NCI-H526 (cell line): ENCODE data around the gene RAB11FIP4.

Source experiments
- DNase-seq, 2 experiments: peaks; one replicate each; lab custom pipeline; 2025; lab: John Stamatoyannopoulos, UW

Gene RAB11FIP4

DNA sequence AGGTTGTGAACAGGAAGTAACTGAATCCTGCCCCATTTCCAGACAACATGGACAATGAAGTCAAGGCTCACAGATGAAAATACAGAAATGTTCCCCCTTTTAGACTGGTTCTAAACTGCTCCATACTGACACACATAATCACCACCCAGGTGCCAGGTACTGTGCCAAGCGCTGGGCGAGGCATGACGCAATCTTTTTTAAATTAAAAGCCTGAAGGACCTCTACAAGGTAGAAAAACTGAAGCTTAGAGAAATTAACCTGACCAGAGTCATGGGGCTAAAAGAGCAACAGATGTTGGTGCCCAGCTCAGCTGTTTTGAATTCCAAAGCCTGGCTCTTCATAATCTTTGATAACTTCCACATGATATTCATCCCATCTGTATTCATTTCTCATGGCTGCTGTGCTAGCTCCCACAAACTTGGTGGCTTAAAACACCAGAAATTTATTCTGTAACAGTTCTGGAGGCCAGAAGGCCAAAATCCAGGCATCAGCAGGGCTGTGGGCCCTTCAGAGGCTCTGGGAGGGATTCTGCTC lies 4.9 kb upstream of the RAB11FIP4 start:
- DNase-seq = no peak

DNA sequence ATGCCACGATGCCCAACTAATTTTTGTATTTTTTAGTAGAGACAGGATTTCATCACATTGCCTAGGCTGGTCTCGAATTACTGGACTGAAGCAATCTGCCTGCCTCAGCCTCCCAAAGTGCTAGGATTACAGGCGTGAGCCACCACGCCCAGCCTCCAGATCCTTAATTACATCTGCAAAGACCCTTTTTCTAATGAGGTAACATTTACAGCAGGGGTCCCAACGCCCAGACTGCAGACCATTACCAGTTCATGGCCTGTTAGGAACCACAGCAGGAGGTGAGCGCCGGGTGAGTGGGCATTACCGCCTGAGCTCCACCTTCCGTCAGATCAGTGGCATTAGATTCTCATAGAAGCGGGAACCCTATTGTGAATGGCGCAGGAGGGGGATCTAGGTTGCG lies 4.0 kb upstream of the RAB11FIP4 start:
- DNase-seq = no peak

DNA sequence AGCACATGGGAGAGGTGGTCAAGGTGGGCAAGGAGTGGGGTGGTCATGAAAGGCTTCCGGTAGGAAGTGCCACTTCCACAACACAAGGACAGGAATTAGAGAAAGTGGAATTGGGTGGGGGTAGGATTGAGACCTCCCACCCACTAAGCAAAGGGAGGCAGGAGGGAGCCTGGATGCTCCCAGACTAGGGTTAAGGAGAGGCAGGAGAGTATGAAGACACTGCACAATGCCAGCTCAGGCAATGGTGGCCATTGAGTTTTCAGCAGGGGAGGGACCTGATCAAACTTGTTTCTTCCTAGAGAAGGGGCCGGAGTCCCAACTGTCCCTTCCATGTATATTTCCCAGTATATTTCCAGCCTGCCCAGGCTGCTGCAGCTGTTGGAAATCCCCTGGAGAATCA lies 3.1 kb upstream of the RAB11FIP4 start:
- DNase-seq = no peak

DNA sequence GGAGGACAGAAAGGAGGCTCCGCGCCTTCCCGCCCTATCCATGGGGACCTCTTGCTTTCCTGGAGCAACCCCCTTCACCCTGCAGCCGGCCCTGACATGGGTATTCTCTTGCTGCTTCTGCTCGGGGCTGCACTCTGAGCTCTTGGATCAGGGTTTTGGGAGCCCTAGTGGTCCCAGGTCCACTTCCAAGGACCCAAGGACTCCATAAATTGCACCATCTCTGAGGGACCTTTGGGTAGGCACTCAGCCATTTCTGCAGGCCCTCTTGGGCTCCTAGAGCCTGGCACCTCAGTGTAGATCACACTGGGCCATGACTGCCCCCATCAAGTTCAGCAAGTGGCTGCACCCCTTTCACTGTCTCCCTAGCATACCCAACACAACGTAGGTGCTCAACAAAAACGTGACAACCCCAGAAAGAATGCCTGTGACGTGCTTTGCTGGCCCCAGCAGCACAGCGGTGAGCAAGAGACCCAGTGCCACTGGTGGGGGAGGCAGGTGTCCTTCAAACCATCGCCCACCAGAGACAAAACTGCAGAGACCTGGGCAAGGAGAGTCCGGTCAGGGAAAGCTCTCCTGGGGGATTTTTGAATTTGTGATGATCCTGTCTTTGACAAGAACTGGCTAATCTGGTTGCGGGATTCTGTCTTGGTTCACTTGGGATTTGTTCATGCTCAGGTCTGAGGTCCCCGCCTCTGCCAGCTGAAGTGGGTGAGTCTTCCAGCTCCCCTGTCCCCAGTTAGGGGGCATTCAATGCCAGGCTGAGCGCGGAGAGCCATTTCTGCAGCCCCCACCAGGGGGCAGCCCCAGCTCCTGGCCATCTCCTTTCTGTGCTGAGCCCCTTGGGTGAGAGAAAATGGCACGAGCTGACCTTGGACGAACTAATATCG lies 2.5 kb upstream of the RAB11FIP4 start:
- DNase-seq = peak; percentile 30 to 74

DNA sequence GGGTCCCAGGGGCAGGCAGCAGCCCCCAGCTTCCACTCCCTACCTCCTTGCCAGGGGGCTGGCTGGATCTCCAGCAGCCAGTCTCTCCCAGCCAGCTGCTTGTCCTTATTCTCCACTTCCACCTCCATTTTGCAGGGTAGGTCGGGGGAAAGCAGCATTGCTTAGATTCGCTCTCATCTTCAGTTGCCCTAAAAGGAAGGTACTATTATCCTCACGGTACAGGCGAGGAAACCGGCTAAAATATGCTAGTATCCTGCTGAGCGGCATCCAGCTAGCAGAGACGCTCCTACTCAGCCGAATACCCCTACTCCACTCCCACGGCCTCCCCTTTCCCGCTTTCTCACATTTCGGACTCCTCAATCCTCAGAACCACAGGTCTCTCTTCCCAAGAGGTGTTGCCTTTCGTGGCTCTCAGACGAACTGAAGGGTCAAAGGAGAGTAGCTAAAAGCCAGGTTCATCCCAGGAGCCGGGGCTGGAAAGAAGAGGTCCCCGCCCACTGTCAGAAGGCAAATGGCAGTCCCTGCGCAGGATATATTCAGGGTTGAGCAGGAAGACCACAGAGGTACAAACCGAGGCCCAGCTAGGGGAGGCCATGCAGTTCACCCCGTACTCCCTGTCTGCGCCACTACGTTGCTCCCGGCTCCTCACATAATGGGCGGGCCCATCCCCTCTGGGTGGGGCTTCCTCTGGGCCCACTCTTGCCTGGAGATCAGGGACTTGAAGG lies 1.7 kb upstream of the RAB11FIP4 start:
- no peak for DNase-seq

DNA sequence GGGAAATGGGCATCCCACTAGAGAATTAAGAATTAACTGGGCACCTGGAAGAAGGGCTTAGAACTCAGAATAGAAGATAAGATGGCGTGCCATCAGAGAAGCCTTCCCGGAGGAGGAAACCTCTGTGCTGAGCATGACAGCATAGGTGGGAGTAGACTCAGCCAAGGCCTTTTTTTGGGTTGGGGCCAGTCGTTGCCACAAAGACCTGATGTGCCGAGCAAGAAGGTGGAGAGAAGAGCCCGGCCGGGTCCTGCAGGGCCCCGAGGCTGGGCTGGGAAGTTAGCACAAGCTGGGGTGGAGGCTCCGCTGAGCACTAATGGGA lies 1.1 kb upstream of the RAB11FIP4 start:
- no peak for DNase-seq

DNA sequence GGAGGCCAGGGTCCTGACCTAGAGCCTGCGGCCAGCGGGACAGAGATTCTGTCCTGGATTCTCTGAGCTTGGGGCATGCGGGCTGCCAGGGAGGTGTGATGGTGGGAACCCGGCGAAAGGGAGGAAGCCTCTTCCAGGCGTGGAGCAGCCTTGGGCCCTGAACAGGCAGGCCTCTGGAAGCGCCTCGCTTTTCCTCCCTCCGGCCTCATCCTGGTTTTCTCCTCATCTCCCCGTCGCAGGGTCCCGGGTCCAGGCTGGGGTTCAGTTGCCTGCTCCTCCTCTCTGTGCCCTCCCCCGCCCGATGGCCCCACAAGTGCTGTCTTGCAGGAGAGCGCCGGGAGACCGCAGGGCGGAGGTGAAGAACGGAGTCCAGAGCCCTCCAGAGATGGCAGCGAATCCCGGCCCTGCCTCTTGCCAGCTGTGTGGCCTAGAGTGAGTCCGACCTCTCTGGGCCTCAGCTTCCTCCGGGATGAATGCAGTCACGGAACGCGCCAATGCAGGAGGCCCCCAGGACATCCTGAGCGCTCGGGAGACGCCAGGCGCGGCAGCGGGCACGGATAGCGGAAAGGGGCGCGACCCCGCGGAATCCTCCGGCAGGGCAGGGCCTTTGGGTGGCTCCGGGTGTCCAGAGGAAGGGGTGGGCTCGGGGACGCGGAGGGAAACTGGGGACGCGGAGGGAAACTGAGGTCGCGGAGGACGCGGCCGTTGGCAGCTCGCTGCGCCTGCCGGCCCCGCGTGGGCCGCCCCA lies 553 bp upstream of the RAB11FIP4 start:
- DNase-seq = peak; percentile 6 to 66

DNA sequence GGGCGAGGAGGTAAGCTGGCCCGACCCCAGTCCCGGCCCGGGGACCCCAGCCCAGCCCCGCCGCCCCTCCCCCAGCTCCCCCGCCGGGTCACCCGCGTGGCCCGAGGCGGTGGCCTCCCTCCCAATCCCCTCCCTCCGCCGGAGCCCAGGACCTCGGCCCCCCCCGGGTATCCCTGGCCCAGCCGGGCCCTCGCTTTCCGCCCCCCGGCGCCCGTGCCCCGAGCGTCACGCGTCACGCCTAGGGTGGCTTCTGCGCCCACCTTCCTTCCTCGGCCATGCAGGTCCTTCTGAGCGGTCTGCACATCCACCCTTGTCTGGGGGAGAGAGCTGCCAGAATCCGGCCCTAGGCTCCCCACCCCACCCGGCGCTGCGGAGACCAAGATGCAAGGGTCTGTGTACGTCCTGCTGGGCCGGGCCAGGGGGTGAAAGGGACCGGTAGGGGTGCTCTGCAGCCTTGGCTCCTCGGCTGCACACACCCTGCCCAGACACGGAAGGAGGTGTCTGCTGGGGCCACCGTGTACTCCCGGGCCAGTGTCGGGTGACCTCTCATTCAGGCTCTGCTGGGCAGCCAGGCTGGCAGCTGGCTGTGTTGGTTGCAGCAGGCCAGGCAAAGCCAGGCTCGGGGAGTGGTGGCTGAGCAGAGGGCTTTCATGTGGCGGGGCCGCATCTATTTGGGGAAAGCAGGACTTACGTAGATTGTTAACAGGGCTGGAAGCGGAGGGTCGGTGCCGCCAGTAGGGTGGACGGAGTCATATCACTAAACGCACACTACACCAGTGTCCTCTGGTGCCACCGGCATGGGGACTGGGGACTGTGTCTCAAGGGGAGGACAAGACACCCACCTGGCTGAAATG lies 754 bp downstream of the RAB11FIP4 start:
- peak; percentile 32 to 79 for DNase-seq

DNA sequence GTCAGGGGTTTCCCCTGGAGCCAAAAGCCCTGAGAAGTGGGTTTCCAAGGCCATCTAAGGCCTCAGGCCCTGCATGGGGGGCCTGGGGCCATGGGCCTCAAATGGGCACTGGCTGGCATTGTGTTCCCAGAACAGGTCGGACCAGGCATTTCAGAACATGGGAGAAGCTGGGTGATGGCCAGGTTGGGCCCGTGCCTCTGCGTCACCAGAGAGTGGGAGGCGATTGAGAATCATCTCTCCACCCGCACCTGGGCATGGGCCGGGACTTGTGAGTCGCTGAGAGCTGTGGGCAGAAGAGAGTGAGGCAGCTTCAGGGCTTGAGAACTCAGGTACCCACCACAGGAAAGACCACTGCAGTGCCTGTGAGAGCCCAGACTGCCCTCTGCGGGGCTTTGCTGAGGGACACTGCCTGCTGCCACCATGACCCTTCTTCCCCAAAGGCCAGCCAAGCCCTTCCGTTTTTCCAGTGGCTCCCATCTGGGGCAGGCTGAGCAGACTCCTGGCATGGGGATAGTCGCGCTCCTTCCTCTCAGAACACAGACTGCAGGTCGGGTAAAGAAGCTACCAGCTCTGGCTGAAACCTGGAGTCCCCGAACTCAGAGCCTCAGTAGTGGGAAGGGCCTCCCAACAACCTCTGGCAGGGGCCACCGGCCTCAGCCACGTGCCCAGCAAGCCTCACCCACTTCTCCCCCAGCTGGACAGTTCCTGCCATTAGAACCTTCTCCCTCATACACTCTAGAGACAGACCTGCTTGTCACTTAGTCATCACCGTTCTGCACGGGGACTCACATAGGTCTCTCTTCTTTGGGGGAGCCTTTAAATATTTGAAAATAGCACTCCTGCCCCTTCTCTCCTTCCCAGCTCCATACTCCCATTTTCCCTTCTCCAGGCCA lies 1.6 kb downstream of the RAB11FIP4 start:
- DNase-seq = peak in 1 of 2 experiments; percentile 50

DNA sequence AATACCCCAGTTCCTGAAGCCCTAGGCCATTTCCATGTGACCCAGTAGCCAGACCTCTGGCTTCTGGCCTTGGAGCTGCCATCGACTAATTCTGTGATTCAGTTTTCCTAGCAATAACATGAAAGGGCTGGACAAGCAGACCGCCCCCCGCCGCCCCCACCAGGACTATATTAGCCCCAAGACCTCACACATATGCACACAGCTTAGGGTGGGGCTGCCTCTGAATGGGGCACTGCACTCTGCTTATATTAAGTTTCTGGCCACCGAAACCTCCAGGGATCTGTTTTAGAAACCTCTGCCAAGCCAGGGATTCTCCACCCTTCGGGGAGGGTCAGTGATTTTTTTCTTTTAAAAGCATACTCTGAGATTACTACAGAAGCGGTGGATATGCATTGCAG lies 2.3 kb downstream of the RAB11FIP4 start:
- DNase-seq = no peak

DNA sequence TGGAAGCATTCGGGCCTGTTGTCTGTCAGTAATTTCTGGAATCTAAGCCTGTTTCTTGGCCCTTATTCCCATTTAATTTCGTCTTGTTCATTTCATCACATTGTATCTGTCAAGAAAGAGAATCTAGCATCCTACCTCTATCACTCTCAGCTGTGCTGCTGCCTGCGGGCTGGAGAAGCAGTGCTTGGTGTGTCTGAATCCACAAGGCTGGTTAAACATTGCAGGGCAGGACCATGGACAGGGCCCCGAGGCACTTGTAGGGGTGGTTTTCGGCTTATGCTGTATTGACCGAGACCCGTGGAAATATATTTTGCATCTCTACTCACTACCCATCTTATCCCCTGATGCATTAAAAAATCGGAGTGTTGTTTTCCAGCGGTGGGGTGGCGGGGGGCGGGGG lies 3.1 kb downstream of the RAB11FIP4 start:
- DNase-seq = no peak

DNA sequence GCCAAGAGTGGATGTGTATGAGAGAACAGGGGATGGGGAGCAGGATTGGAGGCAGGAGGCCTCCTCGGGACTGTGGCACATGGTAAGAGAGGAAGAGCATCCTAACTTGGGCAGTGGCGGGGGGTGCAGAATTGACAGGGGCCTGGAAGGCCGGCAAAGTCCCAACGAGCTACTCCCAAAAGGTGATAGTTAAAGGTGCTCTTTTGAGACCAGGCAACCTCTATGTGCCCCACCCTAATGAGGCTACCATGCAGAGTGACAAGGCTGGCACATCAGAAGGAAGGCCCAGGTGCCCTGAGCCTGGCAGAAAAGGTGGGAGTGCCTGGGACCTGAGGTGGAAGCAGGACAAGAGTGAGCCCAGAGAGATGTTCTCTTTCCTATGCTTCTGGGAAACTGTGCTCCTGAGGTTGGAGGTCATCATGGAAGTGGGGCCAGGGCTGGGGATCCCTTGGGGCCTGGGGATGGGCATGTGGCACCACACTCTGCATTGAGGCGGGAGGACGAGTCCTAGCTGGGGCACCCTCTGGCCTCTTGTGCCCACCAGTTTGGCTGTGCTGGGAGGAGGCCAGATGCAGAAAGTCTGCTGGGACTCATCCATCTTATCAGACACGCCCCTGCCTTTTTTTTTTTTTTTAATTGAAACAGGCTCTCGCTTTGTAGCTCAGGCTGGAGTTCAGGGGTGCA lies 5.9 kb downstream of the RAB11FIP4 start:
- DNase-seq = no peak

DNA sequence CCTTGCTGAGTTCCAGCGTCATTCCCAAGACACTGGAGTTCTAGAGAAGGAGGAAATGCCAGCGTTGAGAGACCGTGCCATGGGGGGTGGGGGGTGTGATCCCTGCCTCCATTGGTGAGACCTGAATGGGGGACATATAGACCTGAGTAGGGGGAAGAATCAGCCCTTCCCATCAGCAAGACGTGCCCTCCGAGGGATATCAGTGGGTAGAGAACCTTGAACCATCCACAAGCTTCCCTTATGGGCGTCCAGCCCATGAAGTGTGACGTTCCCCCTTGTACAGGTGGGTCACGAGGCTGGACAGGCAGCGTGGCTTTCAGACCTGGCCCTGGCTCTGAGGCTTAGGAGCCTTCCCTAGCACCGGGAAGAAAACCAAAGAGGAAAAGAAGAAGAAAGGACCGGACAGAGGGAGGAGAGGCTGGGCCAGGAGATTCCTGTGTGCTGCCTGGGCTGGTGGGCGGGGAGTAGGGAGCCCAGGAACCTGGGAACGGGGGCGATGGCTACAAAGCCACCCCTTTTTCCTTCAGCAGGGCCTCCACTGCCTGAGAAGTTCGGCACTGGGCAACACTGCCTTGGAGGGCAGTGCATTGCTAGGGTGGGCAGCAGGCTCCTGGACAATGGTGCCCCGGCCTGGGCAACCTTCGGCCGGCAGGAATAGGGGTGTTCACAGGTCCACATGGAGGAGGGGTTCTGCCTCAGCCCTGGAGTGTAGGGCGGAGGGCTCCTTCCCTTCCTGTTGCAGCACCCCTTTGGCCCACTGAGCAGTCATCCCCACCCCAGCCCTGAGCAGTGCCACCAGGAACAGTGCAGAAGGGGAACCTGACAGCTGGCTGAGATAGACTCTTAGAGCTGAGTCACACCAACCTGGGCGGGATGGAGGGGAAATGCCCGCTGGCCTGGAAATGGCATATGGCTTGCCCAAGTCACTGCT lies 7.2 kb downstream of the RAB11FIP4 start:
- no peak for DNase-seq

DNA sequence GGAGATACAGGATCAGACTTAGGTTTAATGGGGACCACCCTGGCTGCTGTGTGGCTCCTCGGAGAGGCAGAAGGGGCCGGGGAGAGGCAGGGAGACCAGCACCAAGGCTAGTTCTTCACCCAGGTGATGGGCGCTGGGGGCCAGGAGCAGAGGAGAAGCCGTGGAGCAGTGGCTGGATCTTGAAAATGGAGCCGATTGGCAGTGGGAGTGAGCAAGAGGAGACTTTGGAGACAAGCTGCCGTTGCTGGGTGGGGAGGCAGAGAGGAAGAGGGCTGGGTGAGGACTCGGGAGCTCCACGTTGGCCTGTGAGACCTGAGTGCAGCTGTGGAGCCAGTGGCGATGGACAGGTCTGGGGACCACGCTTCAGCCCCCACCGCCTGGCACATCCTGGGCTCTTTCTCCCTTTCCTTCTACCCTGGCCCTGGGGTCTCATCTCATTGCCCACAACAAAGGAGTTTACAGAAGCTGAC lies 9.0 kb downstream of the RAB11FIP4 start:
- no peak for DNase-seq

DNA sequence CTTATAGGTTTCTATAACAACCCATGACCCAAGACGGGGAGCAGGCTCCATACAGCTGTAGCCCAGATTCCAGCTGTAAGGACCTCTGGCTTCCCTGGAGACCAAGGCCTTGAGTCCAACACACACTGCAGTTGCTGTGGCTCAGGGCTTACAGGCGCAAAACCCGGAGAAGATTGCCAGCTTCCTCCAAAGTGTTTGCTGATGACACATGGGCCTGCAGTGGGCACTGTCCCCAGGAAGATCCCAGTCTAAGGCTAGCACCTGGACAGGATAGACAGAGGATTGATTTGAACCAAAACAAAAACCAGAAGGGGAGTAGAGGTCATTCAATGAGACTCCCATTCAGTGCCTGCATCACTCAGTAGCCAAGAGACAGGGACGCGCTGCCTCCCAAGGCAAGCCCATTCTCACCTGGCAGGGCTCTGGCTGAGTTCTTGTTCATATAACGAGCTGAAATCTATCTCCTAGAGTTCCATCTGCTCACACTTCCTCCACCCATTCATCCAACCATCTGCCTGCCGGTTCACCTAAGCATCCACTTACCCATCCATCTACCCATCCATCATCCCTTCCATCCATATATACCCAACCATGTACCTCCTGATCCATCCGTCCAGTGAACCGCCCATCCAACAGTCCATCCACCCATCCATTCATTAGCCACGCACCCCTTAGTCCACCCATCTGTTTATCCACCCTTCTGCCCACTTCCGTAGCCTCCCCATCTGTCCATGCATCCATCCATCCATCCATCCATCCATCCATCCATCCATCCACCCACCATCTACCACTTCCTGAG lies 10.2 kb downstream of the RAB11FIP4 start:
- DNase-seq = no peak

DNA sequence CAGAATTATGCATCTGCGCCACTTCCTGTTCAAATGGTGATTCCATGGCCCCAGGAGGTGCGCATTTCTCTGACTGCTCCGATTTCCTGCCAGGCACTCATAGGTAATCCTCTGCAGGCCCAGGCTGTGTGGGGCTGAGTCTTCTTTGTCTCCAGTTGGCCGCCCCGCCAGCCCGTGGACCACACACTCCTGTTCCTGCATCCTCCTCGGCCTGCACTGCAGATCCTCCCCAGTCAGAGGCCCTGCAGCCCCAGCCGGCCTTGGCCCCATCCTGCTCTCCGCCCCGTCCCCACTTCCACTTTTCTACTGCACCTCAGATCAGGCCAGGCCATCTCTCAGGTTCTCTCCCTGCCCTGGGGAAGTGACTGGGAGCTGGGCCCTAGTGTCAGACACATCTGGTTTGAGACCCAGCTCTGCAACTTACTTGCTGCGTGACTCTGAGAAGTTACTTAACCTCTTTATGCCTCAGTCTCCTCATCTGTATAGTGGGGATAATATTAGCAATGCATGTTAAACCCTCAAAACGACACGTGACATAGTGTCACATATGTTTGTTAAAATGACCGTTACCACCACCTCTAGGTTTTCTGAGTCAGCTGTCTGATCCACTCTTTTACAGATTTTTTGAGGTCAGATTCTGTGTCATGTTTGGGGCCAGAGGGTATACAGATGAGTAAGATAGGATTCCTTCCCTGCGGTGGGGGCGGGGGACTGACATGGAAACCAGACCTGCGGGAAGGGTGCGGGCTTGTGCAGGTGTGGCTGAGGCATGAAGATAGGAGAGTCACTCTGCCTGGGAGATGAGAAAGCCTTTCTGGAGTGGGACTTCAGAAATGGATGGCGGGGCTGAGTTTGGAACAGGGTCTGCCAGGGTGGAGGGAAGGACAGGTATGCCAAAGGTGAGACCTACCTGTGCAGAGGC lies 12.8 kb downstream of the RAB11FIP4 start:
- DNase-seq = no peak

DNA sequence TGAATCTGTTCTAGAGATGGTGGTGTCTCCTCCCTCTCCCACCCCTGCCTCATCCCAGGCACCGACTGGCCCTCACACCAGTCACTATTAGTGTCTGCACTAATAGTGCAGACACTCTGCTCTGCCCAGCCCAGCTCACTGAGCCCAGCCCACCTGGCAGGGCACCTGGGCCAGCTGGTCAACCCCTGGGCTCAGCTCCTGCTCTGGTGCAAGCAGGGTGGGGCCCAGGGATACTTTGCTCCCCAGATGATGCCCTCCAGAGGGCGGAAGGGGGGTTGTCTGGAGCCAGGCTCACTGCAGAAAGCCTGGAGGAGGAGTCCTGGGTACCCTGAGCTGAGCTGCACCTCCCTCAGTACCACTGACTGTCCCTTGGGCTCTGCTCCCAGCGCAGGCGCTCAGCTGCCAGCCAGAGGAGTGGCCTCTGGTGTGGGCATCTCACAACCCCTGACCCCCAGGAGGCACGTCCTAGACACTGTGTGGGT lies 14.5 kb downstream of the RAB11FIP4 start:
- DNase-seq = peak in 1 of 2 experiments; percentile 33
